Mononuclear cell (primary cell): ENCODE measurements around the gene SCAF4. TPM values are rescaled to one million over a fixed set of nuclear protein-coding genes. Genes with fewer than 3 reads are reported as not detected.

Experiments
- H3K27me3 ChIP-seq: 2 replicates; pipeline ENCODE4 v1.6.0; 2011; ENCODE audit warnings: low read length, control low read depth; ENCODE audit not compliant: insufficient read depth
- H3K4me1 ChIP-seq: 2 replicates; pipeline ENCODE4 v1.5.1; 2011; ENCODE audit warnings: mild to moderate bottlenecking, low read length, control low read depth; ENCODE audit not compliant: insufficient read depth
- H3K4me3 ChIP-seq: 2 replicates; pipeline ENCODE4 v1.5.1; 2011; ENCODE audit warnings: mild to moderate bottlenecking, low read length, moderate library complexity
- H3K9me3 ChIP-seq: 2 replicates; pipeline ENCODE4 v1.5.1; 2011; ENCODE audit warnings: low read depth, mild to moderate bottlenecking, control low read depth, low read length
- total RNA-seq: library from RNA; depleted of rRNA; stranded (reverse); fragments of >200 nt; gene quantifications from one replicate; pipeline ENCODE4 v1.2.3, GENCODE V29; 2012

Gene SCAF4
- total RNA-seq, 1 donor: 27.6 TPM

GRCh38 chr21:31729622-31730343 is 2.1 kb downstream of the SCAF4 start:
- Histone ChIP-seq H3K27me3 (no peaks in the 10 kb centered on the region), H3K4me1 (peaks cover 50% of the 10 kb centered on the region), H3K4me3 (no peak overlapping the region)

GRCh38 chr21:31728952-31729351 is 3.0 kb downstream of the SCAF4 start:
- Histone ChIP-seq H3K27me3 (no peaks in the 10 kb centered on the region), H3K9me3 (no peaks in the 10 kb centered on the region), H3K4me1 (peaks cover 50% of the 10 kb centered on the region), H3K4me3 (no peak overlapping the region)

More at GRCh38 chr21:31729622-31730343, 2.1 kb downstream of the SCAF4 start:
- no peaks in the 10 kb centered on the region for H3K9me3 ChIP-seq

- H3K27me3 ChIP-seq: no peaks in the 10 kb centered on the region
- no peaks in the 10 kb centered on the region for H3K9me3 ChIP-seq
- peaks cover 44% of the 10 kb centered on the region for H3K4me1 ChIP-seq
- H3K4me3 ChIP-seq: no peak overlapping the region
Measured at GRCh38 chr21:31728191-31728590, 3.7 kb downstream of the SCAF4 start.

- Histone ChIP-seq H3K27me3 (no peaks in the 10 kb centered on the region), H3K9me3 (no peaks in the 10 kb centered on the region), H3K4me1 (peaks cover 40% of the 10 kb centered on the region), H3K4me3 (no peak overlapping the region)
Measured at GRCh38 chr21:31727181-31727580, 4.7 kb downstream of the SCAF4 start.

GRCh38 chr21:31726407-31726806 is 5.5 kb downstream of the SCAF4 start:
- Histone ChIP-seq H3K4me3 (no peak overlapping the region), H3K4me1 (peaks cover 48% of the 10 kb centered on the region), H3K27me3 (no peaks in the 10 kb centered on the region), H3K9me3 (no peaks in the 10 kb centered on the region)

- Histone ChIP-seq H3K27me3 (no peaks in the 10 kb centered on the region), H3K4me3 (no peak overlapping the region), H3K9me3 (no peaks in the 10 kb centered on the region), H3K4me1 (peaks cover 43% of the 10 kb centered on the region)
Measured at GRCh38 chr21:31725202-31725839, 6.6 kb downstream of the SCAF4 start.

- Histone ChIP-seq H3K27me3 (no peaks in the 10 kb centered on the region), H3K4me1 (peaks cover 37% of the 10 kb centered on the region), H3K9me3 (no peaks in the 10 kb centered on the region), H3K4me3 (no peak overlapping the region)
Measured at GRCh38 chr21:31724552-31724951, 7.4 kb downstream of the SCAF4 start.

GRCh38 chr21:31721381-31721780 is 10.5 kb downstream of the SCAF4 start:
- Histone ChIP-seq H3K4me3 (no peak overlapping the region), H3K4me1 (peaks cover 15% of the 10 kb centered on the region), H3K9me3 (no peaks in the 10 kb centered on the region), H3K27me3 (no peaks in the 10 kb centered on the region)

GRCh38 chr21:31720739-31721138 is 11.2 kb downstream of the SCAF4 start:
- Histone ChIP-seq H3K4me1 (peaks cover 15% of the 10 kb centered on the region), H3K9me3 (no peaks in the 10 kb centered on the region), H3K27me3 (no peaks in the 10 kb centered on the region), H3K4me3 (no peak overlapping the region)

- Histone ChIP-seq H3K4me1 (peaks cover 15% of the 10 kb centered on the region), H3K9me3 (no peaks in the 10 kb centered on the region), H3K4me3 (no peak overlapping the region), H3K27me3 (no peaks in the 10 kb centered on the region)
Measured at GRCh38 chr21:31720330-31720729, 11.6 kb downstream of the SCAF4 start.

GRCh38 chr21:31716106-31716505 is 15.8 kb downstream of the SCAF4 start:
- H3K9me3 ChIP-seq: no peaks in the 10 kb centered on the region

GRCh38 chr21:31714741-31715365 is 17.1 kb downstream of the SCAF4 start:
- H3K27me3 ChIP-seq: no peaks in the 10 kb centered on the region
- no peak overlapping the region for H3K4me3 ChIP-seq
- no peaks in the 10 kb centered on the region for H3K9me3 ChIP-seq
- peaks cover 3% of the 10 kb centered on the region for H3K4me1 ChIP-seq

More at GRCh38 chr21:31716106-31716505, 15.8 kb downstream of the SCAF4 start:
- H3K4me3 ChIP-seq: no peak overlapping the region
- peaks cover 3% of the 10 kb centered on the region for H3K4me1 ChIP-seq
- H3K27me3 ChIP-seq: no peaks in the 10 kb centered on the region

GRCh38 chr21:31713973-31714740 is 17.8 kb downstream of the SCAF4 start:
- Histone ChIP-seq H3K4me3 (no peak overlapping the region), H3K4me1 (peaks cover 3% of the 10 kb centered on the region), H3K27me3 (no peaks in the 10 kb centered on the region), H3K9me3 (no peaks in the 10 kb centered on the region)

GRCh38 chr21:31713115-31713514 is 18.8 kb downstream of the SCAF4 start:
- Histone ChIP-seq H3K27me3 (no peaks in the 10 kb centered on the region), H3K4me1 (peaks cover 7% of the 10 kb centered on the region), H3K9me3 (no peaks in the 10 kb centered on the region), H3K4me3 (no peak overlapping the region)

- Histone ChIP-seq H3K4me3 (no peak overlapping the region), H3K9me3 (no peaks in the 10 kb centered on the region), H3K4me1 (peaks cover 7% of the 10 kb centered on the region), H3K27me3 (no peaks in the 10 kb centered on the region)
Measured at GRCh38 chr21:31711745-31712285, 20.1 kb downstream of the SCAF4 start.
